ENCODE measurements around the gene PGGHG.
"Not testable (repeated sequence)": the region's sequence is repeated elsewhere in the genome, so short reads cannot be mapped to it uniquely, and the experiment has no call there.

Gene PGGHG

DNA sequence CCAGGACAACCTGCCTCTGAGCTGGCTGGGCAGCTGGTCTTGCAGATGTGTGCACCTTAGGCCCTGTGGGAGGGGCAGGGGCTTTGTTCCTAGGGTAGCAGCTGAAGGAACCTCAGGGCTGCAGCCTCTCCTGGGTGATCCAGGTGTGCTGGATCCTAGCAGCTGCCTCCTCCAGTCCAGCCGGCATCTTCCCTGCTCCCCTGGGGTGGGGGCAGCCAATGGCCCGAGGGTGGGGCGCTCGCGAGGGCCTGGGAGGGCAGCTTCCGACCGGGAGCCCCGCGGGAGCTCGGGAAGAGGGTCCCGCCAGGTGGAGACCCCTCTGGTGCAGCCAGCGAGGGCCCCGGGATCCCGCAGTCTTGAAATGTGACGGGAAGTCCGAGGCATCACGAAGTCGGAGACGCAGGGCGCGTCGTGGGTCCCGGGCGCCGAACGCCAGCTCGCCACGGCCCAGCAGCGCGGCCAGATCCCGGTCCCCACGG lies 26.6 kb downstream of the PGGHG start:
- DNase-seq, result no peak

DNA sequence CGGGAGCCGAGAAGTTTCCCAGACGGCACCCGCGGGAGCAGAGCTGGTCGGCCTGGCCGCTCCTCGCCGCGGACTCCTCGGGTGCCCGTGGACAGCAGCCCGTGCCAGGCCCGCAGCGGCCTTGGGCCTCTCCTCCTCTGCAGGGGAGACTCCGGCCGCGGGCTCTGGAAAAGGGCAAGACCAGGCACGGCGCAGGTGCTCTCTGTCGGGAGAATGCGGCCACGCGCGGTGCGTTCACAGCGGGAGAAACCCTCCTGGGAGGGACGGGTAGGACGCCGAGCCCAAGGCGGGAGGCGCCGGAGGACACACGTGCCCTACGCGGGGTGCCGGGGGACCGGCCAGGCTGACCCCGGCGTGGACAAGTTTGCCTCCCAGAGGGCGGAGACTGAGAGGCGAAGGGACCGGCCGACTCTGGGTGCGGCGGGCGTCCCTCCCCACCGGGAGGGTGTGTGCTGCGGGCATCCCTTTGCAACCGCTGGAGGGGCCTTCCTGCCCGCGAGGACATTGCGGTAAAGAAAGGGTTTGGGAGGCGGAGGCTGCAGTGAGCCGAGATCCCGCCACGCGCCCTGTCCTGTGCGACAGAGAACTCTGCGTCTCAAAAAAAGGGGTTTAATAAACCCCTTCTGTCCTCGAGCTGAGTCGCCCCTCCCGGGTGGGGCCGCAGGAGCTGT lies 27.2 kb downstream of the PGGHG start:
- peak; percentile 43 for DNase-seq

DNA sequence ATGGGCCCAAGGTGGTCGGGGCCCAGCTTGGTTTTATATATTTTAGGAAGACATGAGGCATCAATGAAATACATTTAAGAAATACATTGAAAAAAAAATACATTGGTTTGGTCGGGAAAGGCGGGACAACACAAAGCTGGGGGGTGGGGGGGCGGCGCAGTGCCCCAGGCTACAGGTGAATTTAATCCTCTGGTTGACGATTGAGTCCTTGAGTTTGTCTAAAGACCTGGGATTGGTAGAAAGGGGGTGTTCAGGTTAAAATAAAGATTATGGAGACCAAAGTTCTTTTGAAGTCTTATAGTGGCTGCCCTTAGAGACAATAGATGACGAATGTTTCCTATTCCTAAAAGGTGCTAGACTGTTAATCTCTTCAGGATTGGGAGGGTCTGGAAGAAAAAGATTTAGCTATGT lies 28.0 kb downstream of the PGGHG start:
- DNase-seq, result no peak

DNA sequence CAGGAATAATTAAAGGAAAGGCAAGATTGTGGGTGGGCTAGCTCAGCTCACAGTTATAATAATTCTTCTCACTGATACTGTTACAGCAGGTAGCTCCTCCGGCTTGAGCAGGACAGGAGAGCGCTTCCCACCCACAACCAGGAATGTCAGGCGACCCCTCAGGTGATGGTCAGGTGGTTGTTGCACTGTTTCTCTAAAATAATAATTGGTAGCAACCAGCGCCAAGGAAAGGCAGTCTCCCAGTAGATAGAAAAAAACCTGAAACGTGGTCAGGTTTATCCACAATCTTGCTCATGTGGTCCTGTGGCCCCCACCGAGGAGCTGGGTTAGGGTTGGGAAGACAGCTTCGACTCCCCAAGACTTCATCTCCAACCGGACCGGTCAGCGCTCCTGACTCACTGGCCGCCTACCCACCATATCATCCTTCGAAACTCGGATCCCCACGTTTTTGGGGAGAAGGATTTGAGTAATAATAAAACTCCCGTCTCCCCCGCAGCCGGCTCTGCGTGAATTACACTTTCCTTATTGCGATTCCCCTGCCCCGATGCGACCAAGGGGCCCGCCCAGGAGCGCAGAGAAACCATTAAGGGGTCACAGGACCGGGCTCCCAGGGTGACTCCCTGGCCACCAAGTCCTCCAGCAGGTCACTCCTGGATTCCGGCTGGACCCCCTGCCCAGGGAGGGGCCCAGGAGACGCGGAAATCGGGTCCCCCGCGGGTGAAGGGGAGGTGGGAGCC lies 28.9 kb downstream of the PGGHG start:
- DNase-seq, result not testable (repeated sequence)

DNA sequence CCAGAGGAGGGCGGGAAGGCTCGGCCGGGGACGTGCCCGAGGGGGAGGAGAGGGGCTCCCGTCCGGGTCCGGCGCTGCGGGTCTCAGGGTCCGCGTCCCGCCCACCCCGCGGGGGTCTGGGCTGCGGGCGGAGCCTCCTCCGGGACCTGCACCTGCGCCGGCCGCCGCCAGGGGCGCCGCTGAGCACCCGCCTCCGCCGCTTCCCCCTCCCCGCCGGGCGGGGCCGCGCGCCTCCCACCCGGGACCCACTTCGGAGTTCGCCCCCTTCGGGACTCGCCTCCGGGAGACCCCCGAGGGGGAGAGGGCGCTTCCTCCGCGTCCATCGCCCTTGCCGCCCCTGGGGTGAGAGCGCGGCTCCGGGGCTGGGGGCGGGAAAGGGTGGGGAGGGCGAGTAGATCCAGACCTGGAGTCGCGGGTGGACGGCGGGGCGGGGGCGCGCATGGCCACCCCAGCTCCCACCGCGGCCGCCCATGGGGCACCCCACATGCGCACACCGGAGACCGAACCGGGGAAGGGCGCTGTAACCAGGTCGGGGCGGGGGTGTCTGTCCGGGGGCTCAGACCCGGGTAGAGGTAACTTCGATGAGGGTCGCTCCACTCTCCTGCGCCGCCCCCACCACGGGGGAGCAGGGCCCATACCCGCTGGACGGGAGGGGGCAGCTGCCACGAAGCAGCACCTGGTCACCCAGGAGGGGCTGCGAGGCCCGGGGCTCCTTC lies 29.6 kb downstream of the PGGHG start:
- not testable (repeated sequence) for DNase-seq

- not testable (repeated sequence) for DNase-seq
Observed at GRCh38 chr11:319121-319887, 30.4 kb downstream of the PGGHG start.

DNA sequence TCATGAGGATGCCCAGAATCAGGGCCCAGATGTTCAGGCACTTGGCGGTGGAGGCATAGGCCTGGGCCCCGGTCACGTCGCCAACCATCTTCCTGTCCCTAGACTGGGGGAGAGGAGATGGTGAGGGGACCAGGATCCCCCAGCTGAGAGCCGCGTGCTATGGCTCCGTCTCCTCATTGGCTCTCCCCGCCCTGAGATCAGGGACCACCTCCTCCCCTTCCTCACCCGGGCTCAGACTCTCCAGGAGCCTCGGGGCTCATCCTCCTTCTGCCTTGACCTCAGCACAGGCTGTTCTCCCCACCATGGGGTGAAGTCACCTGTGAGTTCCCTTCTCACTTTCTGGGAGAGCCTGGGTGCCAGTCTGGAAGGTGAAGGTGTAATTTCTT lies 31.0 kb downstream of the PGGHG start:
- DNase-seq, result not testable (repeated sequence)

DNA sequence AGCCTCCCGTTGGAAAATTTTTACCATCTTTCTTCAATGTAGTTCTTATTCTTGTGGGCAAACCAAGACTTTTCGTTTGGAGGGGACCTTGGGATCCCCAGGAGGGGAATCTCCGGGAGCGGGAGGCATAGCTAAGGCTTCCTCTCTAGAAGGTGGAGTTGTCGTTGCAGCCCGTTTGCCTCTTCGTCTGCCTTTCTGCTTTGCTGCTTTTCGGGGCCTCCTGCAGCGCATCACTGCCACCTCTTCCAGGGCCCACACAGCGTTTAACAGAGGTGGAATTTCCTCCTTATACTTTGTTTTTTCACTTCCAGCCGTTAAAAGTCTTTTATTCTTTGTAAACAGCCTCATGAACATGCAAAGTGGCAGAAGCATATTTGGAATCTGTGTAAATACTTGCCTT lies 35.2 kb downstream of the PGGHG start:
- no peak for DNase-seq

GRCh38 chr11:324593-325517 lies 35.9 kb downstream of the PGGHG start:
- DNase-seq, result not testable (repeated sequence)

GRCh38 chr11:325796-326591 lies 37.1 kb downstream of the PGGHG start:
- no peak for DNase-seq

- no peak for DNase-seq
Observed at GRCh38 chr11:326592-326841, 37.6 kb downstream of the PGGHG start.

DNA sequence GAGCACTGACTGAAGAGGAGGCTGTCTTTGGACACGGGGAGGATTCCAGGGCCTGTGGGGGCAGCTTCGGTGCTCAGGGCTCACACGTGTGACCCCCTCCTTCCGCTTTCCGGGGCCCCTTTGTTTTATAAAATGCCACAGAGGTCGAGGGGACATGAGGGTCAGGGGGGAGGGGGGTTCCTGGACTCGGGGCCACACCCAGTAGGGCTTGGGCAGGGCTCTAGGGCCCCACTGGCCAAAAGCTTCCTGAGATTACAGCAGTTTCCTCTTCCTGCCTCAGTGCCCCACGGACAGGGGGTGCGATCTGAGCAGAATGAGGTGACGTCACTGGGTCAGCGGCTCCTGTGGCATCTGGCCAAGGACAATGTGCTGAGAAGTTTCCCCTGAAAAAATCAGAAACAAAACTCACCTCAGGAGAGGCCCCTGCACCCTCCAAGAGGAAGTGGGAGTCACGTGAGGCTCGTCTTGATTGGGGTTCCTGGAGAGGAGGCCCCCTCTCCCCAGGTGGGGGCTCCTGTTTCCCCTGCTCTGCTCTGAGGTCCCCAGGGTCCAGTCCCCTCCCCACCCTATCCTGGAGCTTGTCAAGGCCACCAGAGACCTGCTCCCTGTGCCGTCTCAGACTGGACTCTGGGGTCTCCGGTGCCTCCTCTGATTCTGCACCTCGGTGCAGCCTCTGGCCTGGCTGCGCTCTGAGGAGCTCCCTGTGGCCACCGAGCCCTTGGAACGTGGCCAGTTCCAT lies 38.1 kb downstream of the PGGHG start:
- DNase-seq, result peak; percentile 81

DNA sequence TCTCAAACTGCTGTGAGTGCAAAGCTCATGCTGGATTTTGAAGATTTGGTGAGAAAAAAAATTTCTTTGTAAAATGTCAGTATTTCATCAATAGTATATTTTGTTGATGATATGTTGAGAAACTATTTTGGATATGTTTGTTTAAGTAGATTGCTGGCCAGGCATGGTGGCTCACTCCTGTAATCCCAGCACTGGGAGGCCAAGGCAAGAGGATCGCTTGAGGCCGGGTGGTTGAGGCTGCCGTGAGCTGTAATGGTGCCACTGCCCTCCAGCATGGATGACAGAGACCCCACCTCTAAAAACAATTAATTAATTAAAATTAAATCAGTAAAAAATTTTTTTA lies 38.6 kb downstream of the PGGHG start:
- no peak for DNase-seq

DNA sequence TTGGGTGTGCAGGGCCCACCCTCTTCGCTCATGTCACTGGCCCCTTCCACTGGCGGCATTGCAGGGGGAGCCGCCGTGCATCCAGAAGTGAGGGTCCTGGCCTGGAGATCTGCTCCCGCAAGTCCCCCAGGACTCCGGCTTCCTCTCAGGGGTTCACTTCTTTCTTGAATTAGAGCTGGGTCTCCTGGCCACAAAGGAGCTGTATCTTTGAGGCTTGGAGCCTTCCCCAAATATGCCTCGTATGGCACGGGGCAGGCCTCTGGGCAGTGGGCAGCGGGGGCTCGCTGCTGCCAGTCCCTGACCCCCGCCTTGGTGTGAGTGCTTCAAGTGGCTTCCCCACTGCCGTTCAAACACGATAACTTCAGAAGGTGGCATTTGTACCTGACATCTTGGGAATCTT lies 39.1 kb downstream of the PGGHG start:
- no peak for DNase-seq

DNA sequence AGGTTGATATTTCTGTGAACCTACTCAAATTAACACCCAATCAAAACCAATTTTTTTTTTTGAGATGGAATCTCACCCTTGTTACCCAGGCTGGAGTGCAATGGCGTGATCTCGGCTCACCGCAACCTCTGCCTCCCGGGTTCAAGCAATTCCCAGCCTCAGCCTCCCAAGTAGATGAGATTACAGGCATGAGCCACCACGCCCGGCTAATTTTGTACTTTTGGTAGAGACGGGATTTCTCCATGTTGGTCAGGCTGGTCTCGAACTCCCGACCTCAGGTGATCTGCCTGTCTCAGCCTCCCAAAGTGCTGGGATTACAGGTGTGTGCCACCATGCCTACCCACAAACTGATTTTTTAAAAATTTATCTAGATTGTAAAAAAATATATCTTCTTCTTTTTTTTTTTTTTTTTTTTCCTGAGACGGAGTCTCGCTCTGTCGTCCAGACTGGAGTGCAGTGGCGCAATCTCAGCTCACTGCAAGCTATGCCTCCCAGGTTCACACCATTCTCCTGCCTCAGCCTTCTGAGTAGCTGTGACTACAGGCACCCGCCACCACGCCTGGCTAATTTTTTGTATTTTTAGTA lies 39.7 kb downstream of the PGGHG start:
- not testable (repeated sequence) for DNase-seq

DNA sequence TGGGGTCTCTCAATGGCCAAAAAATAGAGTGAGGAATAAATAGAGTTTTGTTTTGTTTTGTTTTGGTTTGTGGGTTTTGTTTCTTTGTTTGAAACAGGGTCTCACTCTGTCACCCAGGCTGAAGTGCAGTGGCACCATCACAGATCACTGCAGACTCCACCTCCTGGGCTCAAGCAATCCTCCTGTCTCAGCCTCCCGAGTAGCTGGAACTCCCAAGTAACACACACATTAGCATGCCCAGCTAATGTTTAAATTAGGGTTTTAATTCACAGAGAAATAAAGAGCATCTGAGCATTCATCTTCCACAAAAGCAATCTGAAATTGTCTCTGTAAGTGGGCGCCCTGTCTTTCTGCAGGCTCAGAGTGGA lies 40.9 kb downstream of the PGGHG start:
- no peak for DNase-seq

- no peak for DNase-seq
Observed at GRCh38 chr11:330307-330693, 41.4 kb downstream of the PGGHG start.

DNA sequence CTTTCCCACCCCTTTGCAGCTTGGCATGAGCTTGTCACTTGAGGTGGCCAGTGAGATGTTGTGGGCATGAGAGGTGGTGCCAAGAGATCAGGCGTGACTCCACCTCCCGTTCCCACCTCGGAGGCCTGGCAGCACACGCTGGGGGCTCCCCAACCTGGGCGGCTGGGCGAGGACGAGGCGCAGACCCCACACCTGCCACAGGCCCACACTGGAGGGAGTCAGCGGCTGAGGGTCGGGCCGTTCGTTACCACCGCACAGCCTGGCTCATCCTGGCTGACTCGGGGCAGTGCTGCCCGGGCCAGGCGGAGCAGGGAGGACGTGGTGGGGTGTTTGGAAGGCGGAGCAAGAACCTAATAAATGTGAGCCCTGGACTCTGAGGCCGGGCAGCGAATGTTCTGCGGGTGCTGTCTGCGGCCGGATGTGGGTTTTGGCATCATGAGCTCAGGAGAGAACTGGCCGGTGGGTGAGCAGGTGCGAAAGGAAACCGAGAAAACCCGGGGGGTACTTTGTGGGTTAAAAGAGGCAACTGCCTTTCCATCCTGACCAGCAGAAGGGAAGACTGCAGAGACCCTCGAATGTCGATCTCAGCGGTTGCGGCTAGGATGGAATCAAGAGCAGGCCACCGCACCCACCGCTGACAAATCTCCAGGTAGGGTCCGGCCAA lies 41.9 kb downstream of the PGGHG start:
- peak; percentile 54 for DNase-seq

GRCh38 chr11:331358-332060 lies 42.6 kb downstream of the PGGHG start:
- DNase-seq, result no peak
